HG02571 (cell line): ENCODE data around the gene ADPRM.
"Not testable (repeated sequence)": the region's sequence is repeated elsewhere in the genome, so short reads cannot be mapped to it uniquely, and the experiment has no call there.

Experiments used
- ATAC-seq: cut with Tn5 transposase; IDR thresholded peaks from one replicate; pipeline ENCODE4 v1.9.1; 2021; ENCODE audit warnings: mild to moderate bottlenecking, moderate library complexity; ENCODE audit not compliant: unreplicated experiment

Gene ADPRM

DNA sequence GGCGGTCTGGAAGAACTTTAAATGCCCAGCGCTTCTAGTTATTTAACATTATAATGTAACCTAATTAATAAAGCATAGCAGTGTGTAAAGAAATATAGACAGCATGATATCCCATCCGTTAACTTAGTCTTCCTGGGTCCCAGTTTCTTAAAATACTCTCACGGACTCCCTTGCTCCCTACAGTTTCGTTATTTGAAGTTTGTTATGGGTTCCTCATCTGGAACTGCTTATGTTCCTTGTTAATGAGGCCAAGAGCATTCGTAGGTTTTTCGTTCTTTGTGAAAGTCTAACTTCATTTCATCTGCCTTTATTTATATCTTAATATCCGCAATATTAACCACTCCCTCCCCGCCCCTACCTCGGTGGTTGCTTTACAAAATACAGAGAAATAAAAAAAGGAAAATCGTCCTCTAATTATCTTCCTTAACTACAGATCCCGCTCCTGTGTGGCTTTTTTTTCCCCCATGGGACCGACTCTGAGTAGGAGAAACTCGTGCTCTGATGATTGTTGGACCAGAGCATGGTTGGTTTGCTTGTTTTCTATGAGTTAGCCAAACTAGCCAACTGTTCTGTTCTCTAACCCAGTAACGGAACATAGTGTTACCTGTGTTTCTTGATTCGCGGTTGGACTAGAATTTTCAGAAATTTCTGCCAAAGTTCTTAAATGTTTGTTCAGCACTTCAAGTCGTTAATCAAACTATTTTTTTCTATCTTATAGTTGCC is 863 bp downstream of the ADPRM start:
- no peak for ATAC-seq

DNA sequence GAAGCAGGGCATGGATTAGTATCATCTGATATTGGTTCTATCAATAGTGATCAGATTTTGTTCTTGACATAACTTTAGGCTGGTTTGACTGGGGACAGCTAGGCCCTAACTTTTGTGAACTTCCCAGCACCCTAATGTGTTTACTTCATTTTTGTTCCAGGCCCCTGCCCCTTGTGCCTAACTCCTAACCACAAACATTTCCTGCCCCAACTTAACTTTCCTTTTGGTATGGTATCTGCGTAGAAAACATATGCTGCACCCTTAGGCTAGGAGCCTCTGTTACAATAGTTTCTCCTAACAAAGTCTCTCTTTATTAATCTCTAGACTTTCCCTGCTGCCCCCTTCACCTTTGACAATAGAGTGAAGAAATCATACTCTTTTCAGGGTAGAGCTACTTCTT is 2.5 kb downstream of the ADPRM start:
- no peak for ATAC-seq

DNA sequence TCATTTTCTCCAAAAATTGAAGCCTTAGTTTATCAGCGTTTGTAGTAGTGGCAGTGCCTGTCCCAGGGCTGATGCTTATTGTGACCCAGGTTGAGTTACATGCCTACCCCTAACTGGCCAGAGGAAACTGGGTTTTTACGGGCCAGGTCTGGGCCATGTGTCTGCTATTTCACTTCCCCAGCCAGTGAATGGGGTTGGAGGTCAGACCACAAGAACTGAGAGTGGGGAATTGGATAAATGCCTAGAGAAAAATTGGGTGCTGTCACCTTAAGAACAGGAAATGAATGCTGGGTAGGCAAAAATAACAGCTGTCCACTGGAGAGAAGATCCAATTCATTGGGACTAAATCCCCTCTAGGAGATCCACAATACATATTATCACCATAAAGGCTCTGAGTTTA is 5.2 kb downstream of the ADPRM start:
- ATAC-seq: no peak

DNA sequence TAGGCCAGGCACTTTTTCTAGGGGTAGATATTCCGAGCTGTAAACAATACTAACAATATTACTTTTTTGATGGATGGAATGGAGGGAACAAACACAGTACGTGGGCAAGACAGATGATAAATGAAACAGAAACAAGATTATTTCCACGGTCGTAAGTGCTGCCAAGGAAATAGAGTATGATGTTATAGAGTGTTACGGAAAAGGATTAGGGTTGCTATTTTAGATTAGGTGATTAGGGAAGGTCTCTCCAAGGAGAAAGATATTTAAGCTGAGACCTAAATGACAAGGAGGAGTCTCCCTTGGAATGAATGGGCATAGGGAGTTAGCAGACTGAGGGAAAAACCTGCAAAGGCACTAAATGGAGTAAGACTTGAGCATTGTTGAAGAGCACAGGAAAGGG is 8.3 kb downstream of the ADPRM start:
- no peak for ATAC-seq

DNA sequence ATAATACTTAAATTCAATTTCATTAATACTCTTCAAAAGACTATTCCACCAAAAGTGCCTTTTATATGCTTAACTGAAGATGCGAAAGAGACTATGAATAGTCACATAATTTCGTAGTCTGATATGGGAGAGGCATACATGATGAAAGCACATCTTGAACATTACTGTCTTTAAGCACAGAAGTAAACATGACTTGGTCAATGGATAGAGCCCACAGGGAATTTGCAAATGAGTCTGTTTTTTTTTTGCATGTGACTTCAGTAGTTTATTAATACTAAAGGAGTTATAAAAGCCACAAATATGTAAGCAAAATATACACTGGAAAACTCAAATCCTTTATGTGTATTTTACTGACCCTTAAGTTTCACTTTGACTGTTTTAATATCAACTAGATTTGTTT is 15.9 kb downstream of the ADPRM start:
- no peak for ATAC-seq

DNA sequence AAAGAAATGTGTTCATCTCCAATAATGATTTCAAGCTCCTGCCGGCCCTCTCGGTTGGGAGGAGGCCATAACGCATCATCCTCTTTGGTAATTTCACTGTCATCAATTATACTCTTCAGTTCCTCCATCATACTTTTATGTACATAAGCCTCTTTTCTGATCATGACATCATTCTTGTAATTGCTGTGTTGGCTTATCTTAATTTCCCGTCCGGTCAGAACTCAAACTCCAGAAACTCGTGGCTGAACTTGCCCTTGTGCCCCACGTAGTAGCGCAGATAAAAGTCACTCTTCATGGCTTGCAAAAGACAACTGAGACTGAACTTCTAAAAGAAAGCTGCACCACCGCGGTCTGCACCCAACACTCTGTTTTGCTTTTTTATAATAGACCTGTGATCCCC is 18.8 kb downstream of the ADPRM start:
- no peak for ATAC-seq

DNA sequence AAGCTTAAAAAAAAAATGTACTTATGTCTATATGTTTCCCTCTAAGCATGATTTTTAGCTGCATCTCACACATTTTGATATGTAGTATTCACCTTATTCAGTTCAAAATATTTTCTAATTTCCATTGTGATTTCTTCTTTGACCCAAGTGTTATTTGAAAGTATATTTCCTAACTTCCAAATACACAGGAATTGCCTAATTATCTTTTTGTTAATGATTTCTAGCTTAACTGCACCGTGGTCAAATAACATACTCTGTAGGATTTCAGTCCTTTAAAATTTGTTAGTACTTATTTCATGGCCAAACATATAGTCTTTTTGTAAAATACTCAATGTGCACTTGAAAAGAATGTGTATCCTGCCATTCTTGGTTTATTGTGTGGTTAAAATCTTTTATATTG is 21.2 kb downstream of the ADPRM start:
- no peak for ATAC-seq

DNA sequence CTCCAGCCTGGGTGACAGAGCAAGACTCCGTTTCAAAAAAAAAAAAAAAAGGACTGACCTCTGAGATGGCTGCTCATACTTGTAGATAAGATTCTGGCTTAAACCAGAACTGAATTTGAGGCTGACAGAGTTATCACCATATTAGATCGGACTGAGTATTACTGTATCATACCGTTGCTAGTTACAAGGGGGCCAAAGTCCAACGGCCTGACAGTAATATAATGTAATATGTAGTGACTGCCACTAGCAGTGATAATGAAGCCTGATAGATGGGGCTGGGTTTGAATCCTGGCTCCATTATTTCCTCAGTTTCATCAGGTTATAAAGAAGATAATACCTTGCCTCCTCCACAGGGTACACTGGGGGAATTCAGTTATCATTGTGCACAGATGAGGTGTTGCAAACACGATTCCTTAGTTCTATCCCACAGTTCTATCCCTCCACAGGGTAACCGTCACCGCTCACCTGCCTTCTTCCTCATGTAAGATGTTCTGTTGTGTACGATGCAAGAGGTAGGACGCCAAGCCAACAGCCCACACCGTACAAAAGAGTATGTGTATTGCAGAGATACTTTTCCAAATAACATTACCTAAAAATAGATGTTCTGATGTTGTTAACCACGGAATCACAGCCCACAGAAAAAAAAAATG is 27.3 kb downstream of the ADPRM start:
- ATAC-seq: no peak

DNA sequence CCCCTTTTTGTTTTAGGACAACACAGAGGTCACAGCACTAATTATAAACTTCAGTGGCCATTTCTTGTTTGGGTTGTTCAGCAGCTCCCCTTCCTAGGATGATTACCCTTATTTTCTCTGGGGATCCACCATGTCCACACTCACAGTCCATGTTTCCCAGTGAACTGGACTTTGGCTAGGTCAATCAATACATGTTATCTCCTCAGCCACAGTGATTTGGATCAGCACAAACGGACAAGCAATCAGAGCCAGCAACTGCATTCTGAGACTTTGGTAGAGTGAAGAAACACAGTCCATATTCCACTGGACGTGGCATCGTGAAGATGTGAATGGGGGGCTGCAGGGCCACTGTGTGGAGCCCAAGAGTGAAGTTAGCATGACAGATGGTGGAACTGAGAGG is 27.9 kb downstream of the ADPRM start:
- no peak for ATAC-seq

DNA sequence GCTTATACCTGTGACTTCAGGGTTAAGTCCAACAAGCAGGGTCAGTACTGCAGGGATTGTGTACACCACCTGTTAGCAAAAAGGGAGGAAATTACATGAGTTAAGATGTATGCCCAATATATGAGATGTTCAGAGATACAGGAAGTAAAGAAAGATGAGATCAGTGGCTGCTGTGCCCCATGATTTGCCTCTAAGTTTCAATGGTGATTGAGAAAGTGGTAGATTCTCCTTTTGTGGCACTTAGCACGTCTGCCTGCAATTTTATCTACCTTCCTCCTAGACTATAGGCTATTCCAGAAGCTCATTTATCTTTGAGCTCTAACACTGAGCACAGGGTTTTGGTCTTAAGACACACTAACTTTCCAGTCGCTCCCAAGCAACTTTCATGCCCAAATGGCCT is 28.8 kb downstream of the ADPRM start:
- ATAC-seq: no peak

DNA sequence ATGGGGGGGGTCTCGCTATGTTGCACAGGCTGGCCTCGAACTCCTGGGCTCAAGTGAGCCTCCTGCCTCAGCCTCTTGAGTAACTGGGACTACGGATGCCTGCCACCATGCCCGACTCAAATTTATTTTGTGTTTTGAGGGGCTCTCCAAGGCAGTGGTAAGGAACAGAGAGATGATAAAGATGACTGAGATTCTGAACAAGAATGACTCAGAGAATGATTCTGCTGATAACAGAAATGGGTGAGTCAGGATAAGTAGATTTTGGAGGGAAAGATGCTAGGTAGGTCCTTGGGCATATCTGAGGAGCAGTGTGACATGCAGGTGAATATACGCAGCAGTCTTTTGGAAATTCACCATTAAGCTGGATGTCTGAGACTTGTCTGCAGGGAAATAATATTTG is 29.8 kb downstream of the ADPRM start:
- ATAC-seq: no peak

DNA sequence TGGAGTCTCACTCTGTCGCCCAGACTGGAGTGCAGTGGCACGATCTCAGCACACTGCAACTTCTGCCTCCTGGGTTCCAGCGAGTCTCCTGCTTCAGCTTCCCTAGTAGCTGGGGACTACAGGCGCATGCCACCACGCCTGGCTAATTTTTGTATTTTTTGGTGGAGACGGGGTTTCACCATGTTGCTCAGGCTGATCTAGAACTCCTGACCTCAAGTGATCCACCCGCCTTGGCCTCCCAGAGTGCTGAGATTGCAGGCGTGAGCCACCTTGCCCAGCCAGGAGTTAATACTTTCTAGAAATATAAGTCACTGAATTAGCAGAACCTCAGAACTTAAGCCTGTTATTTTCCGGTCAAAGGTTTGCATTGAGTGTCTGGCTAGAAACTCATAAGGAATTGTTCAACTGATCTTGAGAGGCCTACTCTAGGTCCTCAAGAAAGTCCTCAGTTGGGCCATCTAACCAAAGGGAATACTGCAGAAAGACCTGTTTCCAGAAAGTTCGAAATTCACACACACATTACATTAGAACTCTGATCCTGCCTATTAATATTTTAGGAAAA is 31.0 kb downstream of the ADPRM start:
- no peak for ATAC-seq

DNA sequence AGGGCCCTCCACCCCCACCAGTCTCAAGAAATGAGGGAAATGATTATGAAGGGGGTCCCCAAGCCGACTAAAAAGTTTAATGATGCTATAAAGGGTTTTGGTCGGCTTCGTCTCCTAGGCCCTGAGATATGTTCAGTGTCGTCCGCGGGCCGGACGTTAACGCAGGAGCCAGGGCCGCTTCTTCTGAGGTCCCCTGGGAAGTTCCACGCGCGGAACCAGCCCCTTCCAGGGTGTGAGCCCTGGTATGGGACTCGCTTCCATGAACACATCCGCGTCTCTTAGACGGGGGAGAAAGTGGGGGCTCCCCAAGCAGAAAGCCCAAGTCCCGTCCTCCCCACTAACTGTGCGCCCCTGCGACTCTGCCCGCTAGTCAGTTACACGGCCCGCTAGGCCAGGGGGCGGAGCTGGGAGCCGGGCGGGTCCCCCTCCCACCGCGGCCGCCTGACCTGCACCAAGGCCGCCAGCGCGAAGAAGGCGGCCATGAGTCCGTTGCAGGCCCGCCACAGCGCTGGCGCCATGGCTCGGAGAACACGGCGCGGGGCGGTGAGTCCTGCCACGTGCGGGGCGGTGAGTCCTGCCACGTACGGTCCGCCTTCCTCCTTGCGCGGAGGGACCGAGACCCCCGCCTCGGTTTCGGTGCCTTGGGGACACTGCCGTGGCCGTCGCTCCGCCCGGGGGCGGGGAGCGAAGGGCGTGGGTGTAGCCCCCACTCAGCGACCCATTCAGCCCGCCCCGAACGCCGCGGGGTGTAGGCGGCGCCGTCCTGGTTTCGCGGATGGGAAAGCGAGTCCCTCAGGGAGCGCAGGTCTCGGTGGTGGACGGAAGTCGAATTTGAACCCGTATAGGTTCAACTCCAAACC is 32.2 kb downstream of the ADPRM start, which contains the start of gene TMEM220:
Gene TMEM220, minus strand, starts transcription at position 690 of the 860 bp plus-strand sequence. Its CDS starts 172 bp downstream, at position 518.
- peak; percentile 70 for ATAC-seq

DNA sequence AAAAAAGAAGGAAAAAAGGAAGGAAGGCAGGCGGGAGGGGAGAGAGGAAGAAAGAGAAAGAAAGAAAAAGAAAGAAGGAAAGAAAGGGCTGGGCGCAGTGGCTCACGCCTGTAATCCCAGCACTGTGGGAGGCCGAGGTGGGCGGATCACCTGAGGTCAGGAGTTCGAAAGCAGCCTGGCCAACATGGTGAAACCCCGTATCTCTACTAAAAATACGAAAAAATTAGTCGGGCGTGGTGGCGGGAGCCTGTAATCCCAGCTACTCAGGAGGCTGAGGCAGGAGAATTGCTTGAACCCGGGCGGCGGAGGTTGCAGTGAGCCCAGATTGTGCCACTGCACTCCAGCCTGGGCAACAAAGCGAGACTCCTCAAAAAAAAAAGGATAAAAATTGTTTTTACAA is 32.9 kb downstream of the ADPRM start:
- ATAC-seq: not testable (repeated sequence)

DNA sequence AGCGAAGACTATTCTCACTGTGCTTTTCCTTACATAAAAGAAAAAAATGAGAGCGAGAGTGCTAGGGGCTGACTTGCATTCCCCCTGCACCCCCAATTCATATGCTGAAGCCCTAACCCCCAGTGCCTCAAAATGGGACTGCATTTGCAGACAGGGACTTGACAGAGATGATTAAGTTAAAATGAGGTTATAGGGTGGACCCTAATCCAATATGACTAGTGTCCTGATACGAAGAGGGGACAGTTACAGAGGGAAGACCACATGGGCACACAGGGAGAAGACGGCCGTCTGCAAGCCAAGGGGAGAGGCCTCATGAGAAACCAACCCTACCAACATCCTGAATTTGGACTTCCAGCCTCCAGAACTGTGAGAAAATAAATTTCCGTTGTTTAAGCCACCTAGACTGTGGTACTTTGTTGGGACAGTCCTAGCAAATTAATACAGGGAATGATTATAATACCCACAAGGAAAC is 34.0 kb downstream of the ADPRM start:
- no peak for ATAC-seq

DNA sequence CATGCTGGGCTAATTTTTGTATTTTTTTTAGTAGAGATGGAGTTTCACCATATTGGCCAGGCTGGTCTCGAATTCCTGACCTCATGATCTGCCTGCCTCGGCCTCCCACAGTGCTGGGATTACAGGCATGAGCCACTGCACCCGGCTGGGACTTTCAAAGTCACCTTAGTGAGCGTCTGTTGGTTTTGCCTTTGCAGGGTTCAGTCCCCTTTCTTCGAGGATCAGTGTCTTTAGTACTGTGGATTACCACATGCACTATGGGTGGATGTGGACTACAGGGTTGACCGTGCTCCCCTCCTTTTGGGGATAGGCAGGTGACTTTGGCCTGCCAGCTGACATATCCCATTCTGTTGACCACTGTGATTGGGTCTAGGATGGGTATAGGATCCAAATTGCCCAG is 34.7 kb downstream of the ADPRM start:
- not testable (repeated sequence) for ATAC-seq

DNA sequence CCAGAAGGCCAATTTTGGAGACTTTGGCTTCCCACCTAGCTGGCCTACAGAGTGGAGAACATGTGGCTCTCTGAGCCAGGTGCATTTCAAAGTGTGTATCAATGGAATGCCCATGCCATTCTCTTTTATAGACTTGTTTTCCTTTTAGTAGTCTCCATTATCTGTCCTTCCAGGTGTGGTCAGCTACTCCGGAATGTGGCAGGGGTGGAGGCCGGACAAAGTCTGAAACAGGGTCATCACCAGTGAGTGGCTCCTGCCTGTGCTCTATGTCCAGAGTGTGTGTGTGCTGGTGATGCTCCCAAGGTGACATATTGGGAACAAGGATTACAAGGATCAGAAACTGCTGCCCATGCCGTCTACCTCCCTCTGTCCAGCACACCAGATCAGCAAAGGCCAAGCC is 36.3 kb downstream of the ADPRM start:
- no peak for ATAC-seq

DNA sequence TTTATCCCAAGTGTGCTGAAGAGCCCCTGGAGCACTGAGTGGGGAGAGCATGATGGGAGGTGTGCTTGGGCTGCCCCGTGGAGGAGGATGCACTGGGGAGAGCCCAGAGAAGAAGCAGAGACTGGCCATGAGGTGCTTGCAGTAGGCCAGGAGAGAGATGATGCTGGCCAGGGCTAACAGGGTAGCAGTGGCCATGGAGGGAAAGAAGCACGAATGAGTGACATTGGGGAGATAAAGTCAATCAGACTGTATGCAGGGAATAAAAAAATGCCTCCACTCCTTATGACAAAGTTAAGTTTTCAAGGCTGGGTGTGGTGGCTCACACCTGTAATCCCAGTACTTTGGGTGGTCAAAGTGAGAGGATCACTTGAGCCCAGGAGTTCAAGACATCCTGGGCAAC is 37.9 kb downstream of the ADPRM start:
- ATAC-seq: no peak

DNA sequence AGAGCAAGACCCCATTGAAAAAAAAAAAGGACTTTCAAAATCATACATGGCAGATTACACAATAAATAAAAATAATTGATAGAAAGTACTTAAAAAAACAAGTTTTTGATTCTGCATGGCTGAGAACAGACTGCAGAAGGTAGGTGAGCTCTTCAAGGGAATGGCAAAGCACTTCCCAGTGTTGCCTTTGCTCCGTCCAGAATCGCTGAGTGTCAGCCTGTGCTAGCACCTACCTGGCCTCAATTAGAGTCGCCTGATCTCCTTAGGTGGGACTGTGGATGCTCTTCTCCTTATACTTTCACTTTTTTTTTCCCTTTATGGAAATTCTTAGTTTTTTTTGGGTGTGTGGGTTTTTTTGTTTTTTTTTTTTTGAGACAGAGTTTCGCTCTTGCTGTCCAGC is 38.4 kb downstream of the ADPRM start:
- no peak for ATAC-seq

DNA sequence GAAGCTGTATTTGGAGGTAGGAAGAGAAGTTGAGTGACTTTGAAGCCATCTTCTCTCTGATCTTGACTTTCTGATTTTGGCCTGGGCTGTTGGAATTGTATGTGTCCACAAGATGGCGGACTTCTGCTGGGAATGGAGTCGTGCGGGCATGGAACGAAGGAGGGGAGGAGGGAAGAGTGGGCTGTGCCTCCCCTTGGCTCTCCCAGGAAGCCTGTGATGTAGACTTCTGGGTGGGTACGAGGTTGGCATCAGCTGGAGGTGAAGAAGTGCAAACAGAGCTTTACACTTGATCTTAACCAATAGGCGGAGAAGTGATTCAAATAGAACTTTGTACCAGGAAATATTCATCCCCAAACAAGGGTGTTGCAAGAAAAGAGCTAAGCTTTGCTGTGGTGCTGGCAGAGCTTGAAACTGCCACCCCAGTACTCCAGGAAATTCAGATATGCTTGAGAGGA is 39.8 kb downstream of the ADPRM start:
- no peak for ATAC-seq

DNA sequence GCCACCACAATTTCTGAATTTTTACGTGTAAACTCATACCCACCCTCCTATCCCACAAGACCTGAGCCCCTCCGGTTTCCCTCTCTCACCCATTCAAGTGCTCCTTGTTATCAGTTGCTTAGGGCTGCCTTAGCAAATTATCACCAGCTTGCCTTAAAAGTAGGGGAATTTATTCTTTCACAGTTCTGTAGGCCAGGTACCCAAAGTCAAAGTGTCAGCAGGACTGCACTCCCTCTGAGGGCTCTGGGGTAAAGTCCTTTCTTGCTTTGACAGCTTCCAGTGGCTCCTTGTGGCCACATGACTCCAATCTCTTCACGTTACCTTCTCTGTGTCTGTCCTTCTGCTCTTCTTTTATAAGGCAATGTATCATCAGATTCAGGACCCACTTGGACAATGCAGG is 40.3 kb downstream of the ADPRM start:
- no peak for ATAC-seq
